Measurements from ENCODE around the gene MRNIP.
A peak's percentile ranks its signal among the peaks of the same experiment; 100 is the strongest.

MRNIP gene

GRCh38 chr5:179858586-179859427 lies at the start of gene MRNIP:
Gene MRNIP, minus strand, starts transcription at chr5:179858817. Its CDS starts 21 bp downstream, at chr5:179858796.
- peak; percentile 87 for DNase-seq

GRCh38 chr5:179907556-179908324 lies 49.1 kb upstream of the MRNIP start, which contains the start of gene TBC1D9B:
Gene TBC1D9B, minus strand, starts transcription at chr5:179907897. Its CDS starts 76 bp downstream, at chr5:179907821.
- DNase-seq, result peak; percentile 82

- DNase-seq, result peak; percentile 8
Observed at GRCh38 chr5:179906795-179907555, 48.4 kb upstream of the MRNIP start.

GRCh38 chr5:179906294-179906794 lies 47.7 kb upstream of the MRNIP start:
- no peak for DNase-seq

- DNase-seq, result no peak
Observed at GRCh38 chr5:179905161-179905560, 46.5 kb upstream of the MRNIP start.

- no peak for DNase-seq
Observed at GRCh38 chr5:179904463-179905160, 46.0 kb upstream of the MRNIP start.

GRCh38 chr5:179902763-179903158 lies 44.1 kb upstream of the MRNIP start:
- no peak for DNase-seq

GRCh38 chr5:179901915-179902762 lies 43.5 kb upstream of the MRNIP start:
- DNase-seq, result no peak

- DNase-seq, result no peak
Observed at GRCh38 chr5:179901462-179901861, 42.8 kb upstream of the MRNIP start.

GRCh38 chr5:179900711-179901110 lies 42.1 kb upstream of the MRNIP start:
- DNase-seq, result no peak

- DNase-seq, result no peak
Observed at GRCh38 chr5:179900206-179900605, 41.6 kb upstream of the MRNIP start.

GRCh38 chr5:179895861-179896260 lies 37.2 kb upstream of the MRNIP start:
- DNase-seq, result no peak

GRCh38 chr5:179893958-179894895 lies 35.6 kb upstream of the MRNIP start:
- DNase-seq, result no peak

- DNase-seq, result no peak
Observed at GRCh38 chr5:179893076-179893957, 34.7 kb upstream of the MRNIP start.

GRCh38 chr5:179892255-179892654 lies 33.6 kb upstream of the MRNIP start:
- no peak for DNase-seq

GRCh38 chr5:179890751-179891682 lies 32.4 kb upstream of the MRNIP start:
- no peak for DNase-seq

- no peak for DNase-seq
Observed at GRCh38 chr5:179889885-179890284, 31.3 kb upstream of the MRNIP start.

- no peak for DNase-seq
Observed at GRCh38 chr5:179887802-179888201, 29.2 kb upstream of the MRNIP start.

Data from CD4-positive, alpha-beta T cell treated with Interleukin-21 for 1 hour (primary cell).